T1000 (cell line): ENCODE data around the gene BAAT.
A peak's percentile ranks its signal among the peaks of the same experiment; 100 is the strongest.

Experiments used
- DNase-seq: peaks from one replicate; lab custom pipeline; 2025; ENCODE audit warnings: mixed read lengths; lab: John Stamatoyannopoulos, UW

BAAT gene

DNA sequence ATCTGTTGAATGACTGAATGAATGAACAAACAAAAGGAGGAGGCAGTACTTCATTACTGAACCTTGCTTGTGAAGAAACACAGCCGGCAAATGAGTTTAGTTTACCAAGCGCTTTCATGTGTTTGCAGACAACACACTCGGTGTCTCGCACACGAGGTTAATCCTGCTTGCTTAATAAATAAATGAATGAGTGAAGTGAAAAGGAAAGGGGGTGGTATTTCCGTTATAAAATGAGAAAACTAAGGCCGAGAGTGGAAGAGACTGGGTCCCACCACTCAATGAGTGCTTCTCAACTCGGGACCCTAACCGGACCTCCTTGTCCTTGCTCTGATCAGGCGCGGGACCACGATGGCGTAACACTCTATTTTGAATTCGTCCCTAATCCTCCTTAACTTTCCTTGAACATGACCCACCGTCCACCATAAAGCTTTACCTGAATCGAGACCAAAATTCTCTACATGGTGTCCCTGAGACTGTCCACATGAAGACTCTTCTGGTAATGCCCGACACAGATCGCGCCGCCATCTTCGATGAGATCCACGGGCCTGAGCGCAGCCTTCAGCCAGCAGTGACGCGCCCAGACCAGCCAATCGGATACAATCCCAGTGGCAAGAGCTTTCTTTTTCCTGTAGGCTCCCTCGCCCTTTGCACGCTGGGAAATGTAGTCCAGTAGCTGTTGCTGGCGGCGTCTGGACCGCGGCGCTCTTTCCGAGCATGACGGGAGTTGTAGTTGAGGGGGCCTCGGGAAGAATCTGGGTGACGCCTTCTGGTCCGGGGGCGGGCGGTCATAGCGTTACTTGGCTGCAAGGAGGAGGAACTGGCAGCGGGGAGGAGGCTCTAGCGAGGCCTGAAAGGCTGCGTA lies 13.5 kb upstream of the BAAT start, which contains the start of the genes MRPL50 and ZNF189:
TSS of gene MRPL50 (minus strand) at position 551 of the 862 bp plus-strand sequence. CDS start at position 525, 26 bp downstream.
TSS of gene ZNF189 (plus strand) at position 784 of the 862 bp plus-strand sequence. CDS start 306 bp downstream, outside the sequence.
- peak; percentile 91 for DNase-seq

DNA sequence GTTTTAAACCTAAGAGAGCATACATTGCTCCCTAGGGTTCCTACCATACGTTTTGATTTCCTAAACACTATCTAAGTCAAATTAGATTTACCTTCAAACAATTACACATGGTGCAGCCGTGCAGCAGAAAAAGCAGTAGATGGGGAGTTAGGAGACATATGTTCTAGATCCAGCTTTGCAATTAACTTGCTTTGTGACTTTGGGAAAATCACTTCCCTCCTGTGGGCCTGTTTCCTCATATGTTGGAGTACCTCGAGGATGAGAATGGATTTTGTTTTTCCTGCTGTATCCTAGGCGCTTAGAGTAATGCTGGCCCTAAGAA lies 12.9 kb upstream of the BAAT start:
- no peak for DNase-seq

DNA sequence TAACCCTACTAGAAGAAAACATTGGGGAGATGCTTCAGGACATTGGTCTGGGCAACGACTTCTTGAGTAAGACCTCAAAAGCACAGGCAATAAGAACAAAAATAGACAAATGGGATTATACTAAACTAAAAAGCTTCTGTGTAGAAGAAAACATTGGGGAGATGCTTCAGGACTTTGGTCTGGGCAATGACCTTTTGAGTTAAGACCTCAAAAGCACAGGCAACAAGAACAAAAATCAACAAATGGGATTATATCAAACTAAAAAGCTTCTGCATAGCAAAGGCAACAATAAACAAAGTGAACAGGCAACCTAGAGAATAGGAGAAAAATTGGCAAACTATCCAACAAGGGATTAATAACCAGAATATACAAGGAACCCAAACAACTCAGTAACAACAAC lies 9.9 kb upstream of the BAAT start:
- DNase-seq = no peak

DNA sequence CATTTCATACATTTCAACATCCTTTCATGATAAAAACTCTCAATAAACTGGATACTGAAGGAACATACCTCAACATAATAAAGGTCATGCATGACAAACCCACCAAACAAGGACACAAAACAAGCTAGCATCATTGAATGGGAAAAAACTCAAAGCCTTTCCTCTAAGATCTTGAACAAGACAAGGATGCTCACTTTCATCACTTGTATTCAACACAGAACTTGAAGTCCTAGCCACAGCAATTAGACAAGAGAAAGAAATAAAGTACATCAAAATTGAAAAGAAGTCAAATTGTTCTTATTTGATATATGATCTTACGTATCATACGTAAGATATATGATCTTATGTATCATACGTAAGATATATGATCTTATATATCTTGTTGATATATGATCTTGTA lies 8.3 kb upstream of the BAAT start:
- no peak for DNase-seq

DNA sequence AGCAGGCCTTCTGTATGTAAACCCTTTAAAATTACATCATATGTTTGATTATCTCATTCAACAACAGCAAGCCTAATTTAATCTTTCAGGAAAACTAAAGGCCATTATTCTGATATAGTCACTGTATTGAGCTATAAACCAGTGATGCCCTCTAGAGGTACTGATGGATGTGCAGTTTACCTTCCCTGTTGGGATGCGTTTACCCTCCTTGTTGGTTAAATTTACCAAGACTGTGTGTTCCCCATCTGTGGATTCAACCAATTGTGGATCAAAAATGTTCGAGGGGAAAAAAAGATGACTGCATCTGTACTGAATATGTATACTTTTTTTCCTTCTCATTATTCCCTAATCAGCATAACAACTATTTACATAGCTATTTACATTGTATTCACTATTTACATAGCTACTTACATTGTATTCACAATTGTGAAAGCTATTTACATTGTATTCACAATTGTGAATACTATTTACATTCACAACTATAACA lies 3.7 kb upstream of the BAAT start:
- no peak for DNase-seq

DNA sequence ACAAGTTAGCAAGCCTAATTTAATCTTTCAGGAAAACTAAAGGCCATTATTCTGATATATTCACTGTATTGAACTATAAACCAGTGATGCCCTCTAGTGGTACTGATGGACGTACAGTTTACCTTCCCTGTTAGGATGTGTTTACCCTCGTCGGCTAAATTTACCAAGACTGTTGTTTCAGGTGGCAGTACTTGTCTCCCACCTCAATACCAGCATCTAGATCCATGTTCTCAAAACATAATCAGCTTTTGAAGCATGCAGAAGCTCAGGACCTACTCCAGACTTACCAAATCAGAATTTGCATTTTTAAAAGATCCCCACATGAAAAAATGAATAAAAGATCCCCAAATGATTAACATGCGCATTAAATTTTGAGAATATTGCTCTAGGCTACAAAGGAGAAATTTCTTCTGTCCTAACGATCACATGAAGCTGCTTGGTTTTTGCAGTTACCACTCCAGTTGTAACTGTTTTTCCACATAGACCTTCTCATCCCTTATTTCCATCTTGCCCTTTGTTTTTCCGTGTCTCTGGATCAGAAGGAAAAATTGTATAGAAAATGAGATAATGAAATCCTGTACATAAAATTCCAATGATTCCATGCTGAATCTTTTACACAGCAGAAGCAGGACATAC lies 3.2 kb upstream of the BAAT start:
- no peak for DNase-seq

DNA sequence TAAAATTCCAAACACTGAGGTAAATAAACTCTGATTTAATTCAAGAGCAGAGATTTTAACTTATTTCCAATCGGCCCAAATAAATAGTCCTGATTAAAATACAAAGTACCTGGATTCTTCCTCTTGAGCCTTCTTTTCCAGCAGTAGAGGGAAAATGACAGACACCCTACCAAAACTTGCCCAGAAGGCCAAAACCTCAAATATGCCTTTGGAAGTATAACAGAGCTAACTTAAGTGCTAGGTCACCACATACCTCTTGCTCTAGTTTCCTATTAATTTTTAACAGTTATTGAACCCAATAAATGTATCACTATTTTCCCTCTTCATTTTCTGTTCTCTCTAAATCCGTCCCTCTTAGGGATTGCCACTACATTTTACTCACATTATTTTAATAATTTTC lies 1.4 kb downstream of the BAAT start:
- no peak for DNase-seq

DNA sequence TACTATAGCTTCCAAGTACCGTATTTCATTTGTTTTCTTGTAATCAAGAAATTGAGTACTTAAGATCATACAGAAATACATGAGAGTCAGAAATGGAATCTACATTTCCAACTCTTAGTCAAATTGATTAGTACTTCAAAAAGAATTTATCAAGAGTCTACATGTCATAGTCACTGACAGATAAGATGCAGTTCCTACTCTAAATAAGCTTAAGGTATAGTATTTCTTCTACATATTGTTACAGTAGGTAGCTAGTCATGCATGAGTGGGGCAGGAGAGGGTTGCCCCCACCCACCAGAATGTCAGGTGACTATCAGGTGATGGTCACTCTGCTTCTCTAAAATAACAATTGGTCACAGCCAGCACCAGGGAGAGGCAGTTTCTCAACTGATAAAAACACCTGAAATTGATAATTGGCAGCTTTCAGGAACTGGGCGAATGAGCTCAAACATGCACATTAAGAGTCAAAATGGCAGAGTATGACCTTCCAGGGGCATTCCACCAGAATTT lies 2.9 kb downstream of the BAAT start:
- no peak for DNase-seq

DNA sequence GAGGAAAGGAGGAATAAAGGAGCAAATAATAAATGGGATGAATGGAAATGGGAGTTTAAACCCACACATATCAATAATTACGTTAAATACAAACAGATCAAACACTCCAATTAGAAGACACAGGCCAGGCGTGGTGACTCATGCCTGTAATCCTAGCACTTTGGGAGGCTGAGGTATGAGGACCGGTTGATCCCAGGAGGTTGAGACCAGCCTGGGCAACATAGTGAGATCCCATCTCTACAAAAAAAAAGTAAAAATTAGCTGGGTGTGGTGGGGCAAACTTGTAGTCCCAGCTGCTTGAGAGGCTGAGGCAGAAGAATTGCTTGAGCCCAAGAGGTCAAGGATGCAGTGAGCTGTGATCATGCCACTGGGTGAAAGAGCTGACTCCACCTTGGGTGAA lies 3.7 kb downstream of the BAAT start:
- DNase-seq = no peak

DNA sequence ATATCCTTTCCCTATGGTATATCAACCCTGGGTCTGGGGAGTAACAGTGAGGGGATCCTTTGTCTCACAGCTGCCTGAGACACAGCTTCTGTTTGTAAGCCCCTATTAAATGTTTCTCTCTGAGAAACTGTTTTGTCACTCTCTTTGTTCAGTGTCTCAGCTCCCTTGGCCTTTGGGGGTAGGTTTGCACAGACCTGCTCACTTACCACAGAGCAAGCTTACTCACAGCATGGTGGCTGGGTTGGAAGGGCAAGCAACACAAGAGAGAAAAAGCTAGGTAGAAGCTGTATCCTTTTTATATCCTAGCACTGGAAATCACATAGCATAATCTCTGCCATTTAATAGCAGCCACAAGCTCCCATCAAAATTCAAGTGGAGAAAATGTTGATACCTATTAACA lies 4.5 kb downstream of the BAAT start:
- no peak for DNase-seq

DNA sequence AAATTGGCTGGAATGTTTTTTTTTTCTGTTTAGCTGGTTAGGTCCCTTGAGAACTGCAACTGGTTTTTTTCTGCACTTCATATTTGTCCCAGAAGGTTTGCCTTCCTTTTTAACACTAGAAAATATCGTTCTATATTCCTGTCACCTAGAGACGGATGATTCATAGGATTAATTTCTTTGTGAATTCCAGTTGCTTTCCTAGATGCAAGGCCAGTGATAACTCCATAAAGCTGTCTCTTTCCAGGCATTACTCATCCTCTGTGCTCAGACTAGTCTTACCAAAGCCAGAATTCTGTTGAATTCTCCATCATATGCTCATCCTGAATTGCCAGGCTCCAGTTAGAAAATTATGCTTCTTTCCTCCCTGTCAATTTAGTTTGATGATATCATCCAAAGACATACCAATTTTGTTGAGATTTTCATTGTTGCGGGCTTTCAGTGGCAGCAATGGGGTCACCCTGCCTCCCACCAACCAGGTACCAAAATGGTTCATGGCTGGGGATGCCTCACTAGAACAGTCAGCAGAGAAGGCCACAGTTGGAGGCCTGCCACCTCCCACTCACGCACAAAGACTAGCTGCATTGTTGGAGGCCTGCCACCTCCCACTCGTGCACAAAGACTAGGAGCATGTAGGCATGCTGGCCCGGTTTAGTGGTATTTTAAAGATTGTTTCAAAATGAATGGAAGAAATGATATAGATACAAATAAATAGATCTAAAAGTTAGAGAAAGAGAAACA lies 8.5 kb downstream of the BAAT start:
- peak; percentile 3 for DNase-seq

DNA sequence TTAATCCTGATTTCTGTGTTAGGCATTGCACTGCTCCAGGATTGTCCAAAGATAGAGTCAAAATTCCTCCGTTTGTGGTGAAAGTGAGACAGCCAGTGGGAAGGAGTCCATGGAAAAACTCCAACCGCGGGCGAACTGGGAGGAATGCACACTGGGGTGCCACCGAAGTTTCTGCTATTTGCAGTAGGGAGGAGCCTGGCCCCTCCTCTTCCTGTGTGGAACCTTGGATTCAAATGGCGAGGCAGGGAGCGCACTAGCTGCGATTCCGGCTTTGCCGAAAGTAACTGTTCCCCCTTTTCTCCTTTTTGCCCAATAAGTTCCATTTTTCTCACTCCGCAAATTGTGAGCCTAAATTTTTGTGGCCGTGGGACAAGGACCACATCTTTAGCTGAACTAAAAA lies 9.3 kb downstream of the BAAT start:
- peak; percentile 10 for DNase-seq

DNA sequence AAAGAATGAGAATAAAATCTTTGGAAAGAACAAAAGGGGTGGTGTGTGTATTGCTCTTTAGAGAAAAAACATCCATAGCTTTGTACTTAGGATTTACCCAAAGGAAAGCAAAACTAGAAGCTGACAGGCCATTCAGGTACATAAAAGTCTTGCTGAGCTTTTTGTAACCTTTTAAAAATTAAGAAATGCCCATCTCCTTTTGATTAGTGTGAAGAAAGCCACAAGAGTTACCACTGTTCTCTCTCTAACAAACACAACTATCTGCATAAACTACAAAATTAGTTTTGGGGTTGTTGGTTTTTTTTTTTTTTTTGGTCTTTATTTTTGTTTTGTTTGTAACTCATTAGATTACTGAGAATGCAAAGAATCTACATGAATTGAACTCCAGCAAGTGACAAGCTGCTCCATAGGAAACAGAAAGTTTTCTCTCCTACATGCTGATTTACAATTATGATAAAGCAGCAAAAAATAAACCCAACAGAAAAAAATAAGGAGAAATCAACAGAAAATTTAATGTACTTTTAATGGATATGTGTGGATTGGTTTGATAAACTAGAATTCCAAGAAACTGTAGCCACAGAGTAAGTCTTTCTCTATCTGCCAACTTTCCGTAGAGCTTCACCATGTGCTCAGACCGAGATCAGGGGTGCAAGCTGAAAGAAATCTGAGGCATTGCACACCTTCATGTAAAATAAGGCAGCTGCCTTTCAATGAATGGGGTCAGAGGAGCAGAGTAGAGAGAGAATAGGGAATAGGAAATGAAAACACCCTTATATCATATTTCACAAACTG lies 12.3 kb downstream of the BAAT start:
- no peak for DNase-seq

DNA sequence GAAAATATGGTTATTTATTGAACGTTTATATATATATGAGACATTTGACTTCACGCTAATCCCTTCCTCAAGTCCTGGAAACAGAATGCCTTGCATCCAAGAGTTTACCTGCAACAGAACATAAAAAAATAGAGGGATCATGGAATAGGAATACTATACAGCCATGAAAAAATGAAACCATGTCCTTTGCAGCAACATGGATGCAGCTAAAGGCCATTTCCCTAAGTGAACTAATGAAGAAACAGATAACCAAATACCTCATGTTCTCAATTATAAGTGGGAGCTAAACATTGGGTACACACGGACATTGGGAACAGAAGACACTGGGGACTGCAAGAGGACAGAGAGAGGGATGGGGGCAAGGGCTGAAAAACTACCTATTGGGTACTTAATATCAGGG lies 13.0 kb downstream of the BAAT start:
- DNase-seq = no peak

DNA sequence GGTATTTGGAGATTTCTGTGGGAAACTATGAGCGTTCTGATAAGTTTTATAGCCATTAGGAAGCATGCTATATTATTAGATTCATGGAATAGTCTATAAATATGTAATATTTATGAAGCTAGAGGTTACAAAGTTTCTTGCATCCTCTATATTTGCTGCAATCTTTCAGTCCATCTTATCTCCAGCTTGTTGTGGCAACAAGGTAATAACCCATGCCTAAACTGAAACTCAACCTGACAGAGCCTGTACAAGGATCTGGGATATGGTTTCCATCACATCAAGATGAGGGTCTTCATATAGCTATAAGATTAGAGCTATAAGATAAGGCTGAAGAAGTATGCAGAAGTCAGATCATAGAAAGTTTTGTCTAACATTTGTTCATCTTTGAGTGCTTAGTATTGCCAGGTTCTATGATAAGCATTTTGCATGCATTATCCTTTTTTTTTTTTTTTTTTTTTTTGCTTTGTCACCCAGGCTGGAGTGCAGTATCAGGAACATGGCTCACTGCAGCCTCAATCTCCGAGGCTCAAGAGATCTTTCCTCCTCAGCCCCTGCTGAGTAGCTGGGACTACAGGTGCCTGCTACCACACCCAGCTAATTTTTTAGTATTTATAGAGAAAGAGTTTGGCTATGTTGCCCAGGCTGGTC lies 14.8 kb downstream of the BAAT start:
- no peak for DNase-seq

DNA sequence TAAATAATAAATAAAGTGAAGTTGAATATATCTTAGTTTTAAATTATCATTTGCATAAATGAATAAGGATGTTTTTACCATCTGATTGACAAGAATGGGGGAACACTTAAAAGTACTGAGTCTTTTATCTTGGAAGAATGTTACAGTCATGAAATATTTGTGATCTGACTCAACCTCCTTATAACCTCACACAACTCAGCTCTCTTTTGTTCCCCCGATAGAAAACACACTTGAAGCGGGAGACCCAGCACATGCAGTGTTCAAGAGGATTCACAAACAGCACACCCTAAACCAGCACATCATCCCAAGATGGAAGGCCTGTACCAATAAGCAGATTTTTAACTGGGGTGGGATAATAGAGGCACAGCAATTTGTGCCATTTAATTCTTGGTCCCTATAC lies 15.5 kb downstream of the BAAT start:
- DNase-seq = no peak

DNA sequence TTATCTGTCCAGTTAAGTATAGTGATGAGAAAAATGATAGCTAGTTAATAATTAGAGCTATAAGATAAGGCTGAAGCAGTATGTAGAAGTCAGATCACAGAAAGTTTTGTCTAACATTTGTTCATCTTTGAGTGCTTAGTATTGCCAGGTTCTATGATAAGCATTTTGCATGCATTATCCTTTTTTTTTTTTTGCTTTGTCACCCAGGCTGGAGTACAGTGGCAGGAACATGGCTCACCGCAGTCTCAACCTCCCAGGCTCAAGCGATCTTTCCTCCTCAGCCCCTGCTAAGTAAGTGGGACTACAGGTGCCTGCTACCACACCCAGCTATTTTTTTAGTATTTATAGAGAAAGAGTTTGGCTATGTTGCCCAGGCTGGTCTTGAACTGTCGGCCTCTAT lies 17.5 kb downstream of the BAAT start:
- DNase-seq = no peak

DNA sequence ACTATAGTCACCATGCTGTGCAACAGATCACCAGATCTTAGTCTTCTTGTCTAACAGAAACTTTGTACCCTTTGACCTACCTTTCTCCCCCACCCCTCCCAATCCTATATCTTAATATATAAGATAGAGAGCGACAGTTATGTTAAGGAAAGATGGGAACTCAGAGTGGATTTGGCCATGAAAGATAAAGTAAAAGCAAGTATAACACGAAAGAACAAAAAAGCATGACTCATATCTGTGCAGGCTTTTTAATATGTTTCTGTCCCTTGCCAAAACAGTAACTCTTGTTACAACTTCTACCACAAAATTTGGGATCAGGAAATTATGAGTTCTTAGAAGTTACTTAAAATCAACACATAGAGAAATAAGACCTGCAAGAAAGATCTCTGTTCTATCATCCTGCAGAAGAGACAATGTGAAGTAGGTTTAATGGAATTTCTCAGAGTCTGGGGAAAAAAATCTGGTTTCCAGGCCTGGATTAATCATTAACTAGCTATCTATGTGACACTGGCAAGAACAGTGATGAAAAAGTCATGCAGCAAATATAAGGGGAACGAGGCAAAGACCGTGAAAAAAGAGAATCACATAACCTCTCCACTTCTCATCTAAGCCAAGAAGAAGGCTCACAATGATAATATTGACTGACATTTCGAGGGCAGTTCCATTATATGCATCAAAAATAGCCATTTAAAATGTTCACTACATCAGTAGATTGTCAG lies 18.6 kb downstream of the BAAT start:
- no peak for DNase-seq

DNA sequence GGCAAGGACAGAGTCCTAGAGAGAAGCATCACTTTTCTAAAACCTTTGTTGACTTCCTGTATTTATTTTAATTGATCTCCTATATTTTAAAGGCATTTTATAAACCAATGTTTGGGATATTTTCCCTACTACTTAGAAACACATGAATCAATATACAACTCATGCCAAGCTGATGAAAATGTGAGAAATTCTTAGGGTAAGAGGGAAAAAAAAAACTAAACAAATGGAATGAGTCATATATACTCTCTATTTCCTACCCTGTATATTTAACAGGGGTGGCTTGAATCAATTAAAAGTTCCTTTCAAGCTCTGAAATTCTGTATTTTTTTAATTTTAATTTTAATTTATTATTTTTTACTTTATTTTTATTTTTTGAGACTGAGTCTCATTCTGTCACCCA lies 19.6 kb downstream of the BAAT start:
- DNase-seq = no peak

DNA sequence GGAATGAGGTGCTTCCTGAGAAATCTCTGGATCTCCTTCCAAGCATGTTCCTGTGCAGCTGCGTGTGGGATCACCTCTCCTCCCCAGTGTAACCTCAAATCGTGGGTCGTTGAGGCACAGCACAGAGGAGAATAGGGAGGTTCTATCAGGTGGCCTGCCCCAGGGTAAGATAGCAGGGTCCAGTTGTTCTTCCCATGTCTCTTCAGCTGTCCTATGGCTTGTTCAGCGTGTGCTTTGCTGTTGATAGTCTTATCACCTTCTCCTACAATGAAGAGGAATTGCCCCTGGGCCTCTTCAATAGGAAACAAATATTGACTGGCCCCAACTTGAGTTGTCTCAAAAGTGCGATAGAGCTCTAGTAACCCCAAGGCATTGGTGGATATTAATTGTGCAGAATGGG lies 22.4 kb downstream of the BAAT start:
- DNase-seq = no peak

DNA sequence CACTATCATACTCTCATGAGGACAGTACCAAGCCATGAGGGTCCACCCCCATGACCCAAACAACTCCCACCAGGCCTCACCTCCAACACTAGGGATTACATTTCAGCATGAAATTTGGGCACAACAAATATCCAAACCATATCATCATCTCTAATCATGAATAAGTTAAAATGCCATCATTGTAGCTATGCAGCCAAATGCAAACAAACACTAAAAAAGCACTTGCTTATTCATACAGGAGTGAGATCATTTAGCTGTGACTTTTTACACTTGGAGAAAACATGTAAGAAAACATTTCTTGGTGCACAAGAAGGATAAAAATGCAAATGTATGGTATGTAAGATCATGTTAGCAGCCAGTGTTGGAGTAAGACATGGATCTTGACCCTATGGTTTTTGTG lies 24.2 kb downstream of the BAAT start:
- DNase-seq = no peak
